AG09319 (cell line): ENCODE results near the gene ARSG.

Experiments
- DNase-seq: peaks from one replicate; pipeline ENCODE4 v3.0.0-alpha.2; 2010; ENCODE audit warnings: low read depth; ENCODE audit errors: extremely low read depth
- CTCF ChIP-seq: IDR thresholded peaks from 2 replicates; pipeline ENCODE4 v1.5.1; 2011; ENCODE audit warnings: low read depth, mild to moderate bottlenecking, inconsistent platforms, low read length, moderate library complexity

The ARSG gene

GRCh38 chr17:68296217-68297191 is 5.2 kb downstream of the ARSG start:
- no peak for TF ChIP-seq CTCF

GRCh38 chr17:68297195-68297594 is 5.9 kb downstream of the ARSG start:
- peak; percentile 76 for DNase-seq
- no peak for TF ChIP-seq CTCF

More at GRCh38 chr17:68296217-68297191, 5.2 kb downstream of the ARSG start:
- no peak for DNase-seq

GRCh38 chr17:68298601-68299000 is 7.3 kb downstream of the ARSG start:
- no peak for TF ChIP-seq CTCF

GRCh38 chr17:68299817-68300216 is 8.5 kb downstream of the ARSG start:
- TF ChIP-seq CTCF: no peak

More at GRCh38 chr17:68298601-68299000, 7.3 kb downstream of the ARSG start:
- no peak for DNase-seq

GRCh38 chr17:68301438-68301959 is 10.2 kb downstream of the ARSG start:
- no peak for DNase-seq
- no peak for TF ChIP-seq CTCF

More at GRCh38 chr17:68299817-68300216, 8.5 kb downstream of the ARSG start:
- DNase-seq: no peak

- no peak for DNase-seq
- TF ChIP-seq CTCF: no peak
These were observed 10.8 kb downstream of the ARSG start for GRCh38 chr17:68302066-68302564.

DNA sequence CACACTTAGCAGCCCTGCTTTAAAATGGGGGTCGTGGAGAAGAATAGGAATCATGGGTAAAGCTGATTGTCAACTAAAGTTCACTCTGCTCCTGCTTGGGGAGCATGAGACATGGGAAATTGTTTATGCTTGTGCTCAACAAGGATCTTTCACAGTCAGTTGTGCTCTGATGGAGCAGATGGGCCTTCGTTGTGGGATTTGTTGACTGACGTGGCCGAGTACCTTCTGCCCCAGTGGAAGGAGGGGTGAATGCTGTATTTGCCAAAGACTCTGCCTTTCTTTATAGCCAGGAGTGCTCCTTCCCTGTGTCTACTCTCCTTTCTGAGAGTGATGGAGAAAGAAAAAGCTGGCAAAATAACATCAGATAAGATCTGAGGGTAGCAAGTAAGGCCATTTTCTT is 11.4 kb downstream of the ARSG start:
- no peak for TF ChIP-seq CTCF
- DNase-seq: no peak
